GM12878 (cell line): ENCODE data around the gene COPZ1.

Experiments used
- CTCF ChIP-seq, 3 experiments: IDR thresholded peaks in 2 of 3; conservative IDR thresholded peaks in 1 of 3; 2 replicates each; pipeline ENCODE4 v1.5.1; 2011; ENCODE audit warnings: low read depth in 3 of 3, low read length in 3 of 3, mild to moderate bottlenecking in 3 of 3, control low read depth in 2 of 3, moderate library complexity in 2 of 3, inconsistent platforms in 1 of 3, mixed read lengths in 1 of 3; ENCODE audit not compliant: control insufficient read depth in 2 of 3, insufficient read depth in 1 of 3; ENCODE audit errors: extremely low read depth in 1 of 3
- ESRRA ChIP-seq: IDR thresholded peaks from 2 replicates; pipeline ENCODE4 v1.6.1; 2012; ENCODE audit warnings: mild to moderate bottlenecking, low read length, improper control_type of control experiment
- EZH2 ChIP-seq: IDR thresholded peaks from 2 replicates; pipeline ENCODE4 v1.6.1; 2012; ENCODE audit warnings: low read depth, mild to moderate bottlenecking, control low read depth, inconsistent platforms, low read length, borderline replicate concordance; ENCODE audit not compliant: control insufficient read depth
- JUND ChIP-seq: IDR thresholded peaks from 2 replicates; pipeline ENCODE4 v1.6.1; 2012; ENCODE audit warnings: low read depth, mild to moderate bottlenecking, low read length, improper control_type of control experiment, moderate library complexity
- LARP7 ChIP-seq: fragments of 450-650 bp; IDR thresholded peaks from 2 replicates; pipeline ENCODE4 v1.6.1; 2017; ENCODE audit warnings: mild to moderate bottlenecking
- MXI1 ChIP-seq: fragments of 150-350 bp; IDR thresholded peaks from 2 replicates; pipeline ENCODE4 v1.6.1; 2011; ENCODE audit warnings: low read depth, mild to moderate bottlenecking, inconsistent platforms, low read length, improper control_type of control experiment
- MYC ChIP-seq: IDR thresholded peaks from 2 replicates; pipeline ENCODE4 v1.6.1; 2011; ENCODE audit warnings: mild to moderate bottlenecking, low read length, moderate library complexity, inconsistent platforms; ENCODE audit not compliant: insufficient read depth, insufficient replicate concordance, insufficient read length, severe bottlenecking
- NFYB ChIP-seq: IDR thresholded peaks from 2 replicates; pipeline ENCODE4 v1.6.1; 2011; ENCODE audit warnings: low read depth, mild to moderate bottlenecking, low read length, improper control_type of control experiment, moderate library complexity; ENCODE audit not compliant: insufficient read depth
- POLR2AphosphoS5 ChIP-seq: IDR thresholded peaks from 2 replicates; pipeline ENCODE4 v1.6.1; 2011; ENCODE audit warnings: mild to moderate bottlenecking, low read length, inconsistent platforms
- USF2 ChIP-seq: IDR thresholded peaks from 2 replicates; pipeline ENCODE4 v1.6.1; 2011; ENCODE audit warnings: low read depth, low read length, improper control_type of control experiment, borderline replicate concordance

- no peak for TF ChIP-seq CTCF (IDR thresholded peaks at IDR 0.05 in 2 of 3, conservative IDR thresholded peaks at IDR 0.05 in 1 of 3; ENCODE audit: control insufficient read depth in 2 of 3, extremely low read depth in 1 of 3, insufficient read depth in 1 of 3, low read depth in 3 of 3, low read length in 3 of 3)
- TF ChIP-seq USF2: no peak
- TF ChIP-seq NFYB: no peak
- TF ChIP-seq LARP7: no peak; the same call in 1 of the 2 replicates
- TF ChIP-seq JUND: no peak
- TF ChIP-seq POLR2AphosphoS5: no peak
- TF ChIP-seq ESRRA: no peak
- TF ChIP-seq MYC: no peak
- TF ChIP-seq MXI1: no peak
- TF ChIP-seq EZH2: no peak
These were observed 45.7 kb upstream of the COPZ1 start for GRCh38 chr12:54279227-54279631.
